Mesenchymal stem cell (in vitro differentiated cells and primary cell): ENCODE results near the gene SCAF4.

Experiments
- DNase-seq: peaks from one replicate; pipeline ENCODE4 v3.0.0-alpha.2; 2013
- H2AFZ ChIP-seq: one replicate; pipeline ENCODE4 v1.6.1; 2013; ENCODE audit warnings: low read depth, mild to moderate bottlenecking, control low read depth, inconsistent platforms, low read length, moderate library complexity
- H2AK5ac ChIP-seq: 2 replicates; pipeline ENCODE4 v1.6.1; 2013; ENCODE audit warnings: low read length, moderate library complexity, mild to moderate bottlenecking, inconsistent platforms; ENCODE audit not compliant: severe bottlenecking
- H2BK120ac ChIP-seq: one replicate; pipeline ENCODE4 v1.6.1; 2013; ENCODE audit warnings: low read depth, mild to moderate bottlenecking, inconsistent platforms, low read length, moderate library complexity
- H2BK12ac ChIP-seq, 2 experiments: one replicate each; pipeline ENCODE4 v1.6.1; 2013; ENCODE audit warnings: inconsistent platforms in 2 of 2, low read length in 2 of 2, mild to moderate bottlenecking in 2 of 2, moderate library complexity in 2 of 2, control low read depth in 1 of 2
- H2BK15ac ChIP-seq: one replicate; pipeline ENCODE4 v1.6.1; 2013; ENCODE audit warnings: mild to moderate bottlenecking, low read depth, inconsistent platforms; ENCODE audit not compliant: poor library complexity, severe bottlenecking
- H2BK5ac ChIP-seq: 2 replicates; pipeline ENCODE4 v1.6.1; 2013; ENCODE audit warnings: low read depth, mild to moderate bottlenecking, low read length, control low read depth, inconsistent platforms; ENCODE audit not compliant: poor library complexity, severe bottlenecking
- H3K14ac ChIP-seq, 2 experiments: one replicate each; pipeline ENCODE4 v1.6.1; 2013; ENCODE audit warnings: inconsistent platforms in 2 of 2, low read length in 2 of 2, control low read depth in 1 of 2, mild to moderate bottlenecking in 1 of 2, moderate library complexity in 1 of 2
- H3K18ac ChIP-seq, 2 experiments: one replicate each; pipeline ENCODE4 v1.6.1; 2013; ENCODE audit warnings: inconsistent platforms in 2 of 2, low read length in 2 of 2, control low read depth in 1 of 2, low read depth in 1 of 2, mild to moderate bottlenecking in 1 of 2
- H3K23ac ChIP-seq, 2 experiments: one replicate each; pipeline ENCODE4 v1.6.1; 2013; ENCODE audit warnings: inconsistent platforms in 2 of 2, low read length in 2 of 2, mild to moderate bottlenecking in 2 of 2, moderate library complexity in 2 of 2, control low read depth in 1 of 2
- H3K27ac ChIP-seq: 2 replicates; pipeline ENCODE4 v1.5.1; 2013; ENCODE audit warnings: mild to moderate bottlenecking, moderate library complexity, low read length, control low read depth, inconsistent platforms; ENCODE audit not compliant: poor library complexity, severe bottlenecking
- H3K27me3 ChIP-seq, 2 experiments: 2 replicates each; pipeline versions ENCODE4 v1.6.1 to v1.7.0; 2013; ENCODE audit warnings: low read length in 2 of 2, mild to moderate bottlenecking in 2 of 2, moderate library complexity in 2 of 2, control low read depth in 1 of 2, inconsistent platforms in 1 of 2; ENCODE audit not compliant: control insufficient read depth in 1 of 2, insufficient read depth in 1 of 2
- H3K36me3 ChIP-seq, 2 experiments: 2 replicates each; pipeline versions ENCODE4 v1.6.1 to v1.7.0; 2013; ENCODE audit warnings: low read length in 2 of 2, control low read depth in 1 of 2, inconsistent platforms in 1 of 2, low read depth in 1 of 2, mild to moderate bottlenecking in 1 of 2; ENCODE audit not compliant: insufficient read depth in 2 of 2, control insufficient read depth in 1 of 2
- H3K4ac ChIP-seq, 2 experiments: one replicate each; pipeline ENCODE4 v1.6.1; 2013; ENCODE audit warnings: inconsistent platforms in 2 of 2, low read length in 2 of 2, mild to moderate bottlenecking in 2 of 2, moderate library complexity in 2 of 2, control low read depth in 1 of 2, low read depth in 1 of 2
- H3K4me1 ChIP-seq: 2 replicates; pipeline ENCODE4 v1.6.1; 2013; ENCODE audit warnings: low read depth, low read length, control low read depth; ENCODE audit not compliant: control insufficient read depth, insufficient read depth
- H3K4me2 ChIP-seq: 2 replicates; pipeline ENCODE4 v1.6.1; 2013; ENCODE audit warnings: low read length, mild to moderate bottlenecking, inconsistent platforms; ENCODE audit not compliant: poor library complexity, severe bottlenecking
- H3K4me3 ChIP-seq, 2 experiments: 2 replicates each; pipeline versions ENCODE4 v1.5.1 to v1.7.0; 2013; ENCODE audit warnings: low read length in 2 of 2, mild to moderate bottlenecking in 2 of 2, control low read depth in 1 of 2, low read depth in 1 of 2; ENCODE audit not compliant: insufficient read depth in 1 of 2
- H3K79me1 ChIP-seq: replicated peaks from 2 replicates; pipeline ENCODE4 v1.6.1; 2013; ENCODE audit warnings: mild to moderate bottlenecking, control low read depth, low read length, inconsistent platforms; ENCODE audit not compliant: poor library complexity, severe bottlenecking
- H3K9ac ChIP-seq: 2 replicates; pipeline ENCODE4 v1.7.0; 2013; ENCODE audit warnings: mild to moderate bottlenecking, low read length, moderate library complexity
- H3K9me3 ChIP-seq: 2 replicates; pipeline ENCODE4 v1.7.0; 2013; ENCODE audit warnings: mild to moderate bottlenecking, low read length; ENCODE audit not compliant: control insufficient read depth
- H4K8ac ChIP-seq: one replicate; pipeline ENCODE4 v1.6.1; 2013; ENCODE audit warnings: inconsistent platforms, mild to moderate bottlenecking, low read length, moderate library complexity
- H4K91ac ChIP-seq: one replicate; pipeline ENCODE4 v1.6.1; 2013; ENCODE audit warnings: mild to moderate bottlenecking, low read length, inconsistent platforms
- WGBS: methylation state at CpG from one replicate; pipeline ENCODE4 v1.1.7; 2013; ENCODE audit warnings: mixed read lengths; 5-methylcytosine and 5-hydroxymethylcytosine counted together

The SCAF4 gene

DNA sequence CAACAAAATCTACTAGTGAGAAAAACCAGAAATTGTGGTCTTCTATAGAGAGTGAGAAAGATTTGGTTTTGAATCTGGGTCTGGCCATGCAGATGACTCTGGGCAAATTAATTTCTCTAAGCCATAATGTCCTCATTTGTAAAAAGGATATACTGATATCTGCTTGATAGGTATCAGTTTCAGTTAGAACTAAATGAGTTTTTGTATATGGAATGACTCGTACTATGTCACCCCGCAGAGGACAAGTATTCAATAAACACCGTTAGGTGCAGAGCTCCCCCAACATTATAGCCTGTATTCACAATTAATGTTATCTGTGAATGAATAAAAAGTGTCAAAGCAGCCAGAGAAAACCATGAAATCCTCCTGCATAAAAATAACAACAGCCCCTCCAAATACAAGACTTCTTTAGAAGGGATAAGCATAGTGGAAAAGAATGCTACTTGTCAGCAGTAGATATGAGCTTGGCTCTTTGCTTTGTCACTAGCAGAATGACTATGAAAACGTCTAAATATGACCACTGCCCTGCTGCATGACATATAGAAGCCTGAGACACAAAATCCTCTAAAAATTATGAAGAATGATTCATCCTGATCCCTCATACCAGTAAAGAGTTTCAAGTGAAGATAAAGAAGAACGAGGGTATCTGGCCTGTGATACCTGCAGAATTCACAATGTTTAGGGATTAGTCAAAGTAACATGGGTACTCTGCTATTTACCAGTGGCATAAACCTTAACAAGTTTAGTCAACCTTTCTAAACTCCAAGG lies 17.8 kb downstream of the SCAF4 start:
- no peak overlapping the region for H3K4ac ChIP-seq
- H3K9ac ChIP-seq: no peak overlapping the region
- H3K79me1 ChIP-seq: no peaks in the 10 kb centered on the region
- no peak overlapping the region for H3K14ac ChIP-seq
- H2AFZ ChIP-seq: no peak overlapping the region
- no peaks in the 10 kb centered on the region for H3K36me3 ChIP-seq
- 67% methylated on average over 1 of the region's 5 CpGs for WGBS
- no peak overlapping the region for H2BK120ac ChIP-seq
- H2BK12ac ChIP-seq: no peak overlapping the region
- H4K8ac ChIP-seq: no peak overlapping the region
- no peaks in the 10 kb centered on the region for H3K4me1 ChIP-seq
- H3K9me3 ChIP-seq: no peaks in the 10 kb centered on the region
- no peak overlapping the region for H3K4me3 ChIP-seq
- no peak overlapping the region for H3K18ac ChIP-seq
- DNase-seq: peak; percentile 34
- H2AK5ac ChIP-seq: no peak overlapping the region
- no peak overlapping the region for H3K4me2 ChIP-seq
- no peak overlapping the region for H3K23ac ChIP-seq
- H3K27ac ChIP-seq: no peak overlapping the region
- no peak overlapping the region for H2BK15ac ChIP-seq
- H4K91ac ChIP-seq: no peak overlapping the region
- H3K27me3 ChIP-seq: no peaks in the 10 kb centered on the region
- no peak overlapping the region for H2BK5ac ChIP-seq

GRCh38 chr21:31713115-31713514 lies 18.8 kb downstream of the SCAF4 start:
- Histone ChIP-seq H2BK120ac (no peak overlapping the region), H3K4ac (no peak overlapping the region), H3K27me3 (no peaks in the 10 kb centered on the region), H3K4me1 (no peaks in the 10 kb centered on the region), H2AK5ac (no peak overlapping the region), H3K23ac (no peak overlapping the region), H3K4me3 (no peak overlapping the region), H4K91ac (no peak overlapping the region), H2AFZ (no peak overlapping the region), H2BK12ac (no peak overlapping the region), H2BK15ac (no peak overlapping the region), H3K79me1 (no peaks in the 10 kb centered on the region), H4K8ac (no peak overlapping the region), H3K18ac (no peak overlapping the region), H3K9me3 (no peaks in the 10 kb centered on the region), H3K27ac (no peak overlapping the region), H3K4me2 (no peak overlapping the region), H2BK5ac (no peak overlapping the region), H3K9ac (no peak overlapping the region), H3K14ac (no peak overlapping the region), H3K36me3 (no peaks in the 10 kb centered on the region)
- DNase-seq: no peak
- WGBS: 43% methylated on average over 1 of the region's 3 CpGs

- no peak overlapping the region for H2AFZ ChIP-seq
Measured at GRCh38 chr21:31711745-31712285, 20.1 kb downstream of the SCAF4 start.

GRCh38 chr21:31711326-31711725 lies 20.6 kb downstream of the SCAF4 start:
- H3K4ac ChIP-seq: no peak overlapping the region
- no peak overlapping the region for H3K9ac ChIP-seq
- no peaks in the 10 kb centered on the region for H3K27me3 ChIP-seq
- no peak overlapping the region for H3K23ac ChIP-seq
- no peak overlapping the region for H2AK5ac ChIP-seq
- H3K79me1 ChIP-seq: peaks cover 1% of the 10 kb centered on the region
- peaks cover 1% of the 10 kb centered on the region for H3K4me1 ChIP-seq
- no peak overlapping the region for H4K8ac ChIP-seq
- WGBS: no CpG with 5 or more reads among the region's 1 CpG
- DNase-seq: no peak
- H4K91ac ChIP-seq: no peak overlapping the region
- no peak overlapping the region for H3K4me3 ChIP-seq
- H3K9me3 ChIP-seq: no peaks in the 10 kb centered on the region
- no peak overlapping the region for H3K14ac ChIP-seq
- H3K36me3 ChIP-seq: peaks cover 0 to 1% of the 10 kb centered on the region in 2 experiments
- H2BK12ac ChIP-seq: no peak overlapping the region
- H2BK5ac ChIP-seq: no peak overlapping the region
- no peak overlapping the region for H3K4me2 ChIP-seq
- H3K18ac ChIP-seq: no peak overlapping the region
- H2BK120ac ChIP-seq: no peak overlapping the region
- H2BK15ac ChIP-seq: no peak overlapping the region
- H3K27ac ChIP-seq: no peak overlapping the region
- H2AFZ ChIP-seq: no peak overlapping the region

More at GRCh38 chr21:31711745-31712285, 20.1 kb downstream of the SCAF4 start:
- H3K36me3 ChIP-seq: no peaks in the 10 kb centered on the region
- DNase-seq: no peak
- no peak overlapping the region for H2BK15ac ChIP-seq
- H3K27me3 ChIP-seq: no peaks in the 10 kb centered on the region
- H3K14ac ChIP-seq: no peak overlapping the region
- no peak overlapping the region for H3K18ac ChIP-seq
- no peak overlapping the region for H4K91ac ChIP-seq
- no peak overlapping the region for H3K23ac ChIP-seq
- no peaks in the 10 kb centered on the region for H3K4me1 ChIP-seq
- H3K27ac ChIP-seq: no peak overlapping the region
- H3K9ac ChIP-seq: no peak overlapping the region
- WGBS: no CpG with 5 or more reads among the region's 1 CpG
- no peak overlapping the region for H3K4me2 ChIP-seq
- H2BK120ac ChIP-seq: no peak overlapping the region
- no peak overlapping the region for H3K4me3 ChIP-seq
- H3K79me1 ChIP-seq: no peaks in the 10 kb centered on the region
- no peak overlapping the region for H2BK12ac ChIP-seq
- H3K4ac ChIP-seq: no peak overlapping the region
- H2BK5ac ChIP-seq: no peak overlapping the region
- H3K9me3 ChIP-seq: no peaks in the 10 kb centered on the region
- H2AK5ac ChIP-seq: no peak overlapping the region
- no peak overlapping the region for H4K8ac ChIP-seq
